ENCODE data around the gene ATP6V0A4.

DNA sequence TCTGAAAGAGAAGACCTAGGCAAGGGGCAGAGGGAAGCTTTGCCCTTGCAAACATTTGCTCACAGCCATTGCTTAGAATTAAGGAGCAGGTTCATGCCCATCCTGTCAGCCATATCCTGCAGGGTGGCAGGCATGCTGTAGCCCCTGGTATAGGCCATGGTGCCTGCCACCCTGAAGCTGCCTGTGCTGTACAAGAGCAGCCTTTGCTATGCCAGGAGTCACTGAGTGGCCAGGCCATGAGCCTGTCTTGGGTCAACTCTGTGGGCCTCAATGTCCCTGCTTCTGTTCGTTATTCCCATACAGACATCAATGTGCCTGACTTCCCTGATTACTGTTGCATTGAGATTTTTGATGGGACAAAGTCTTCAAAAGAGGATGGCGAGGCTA, 96.5 kb downstream of the ATP6V0A4 start:
- TF ChIP-seq, protein P1, sequence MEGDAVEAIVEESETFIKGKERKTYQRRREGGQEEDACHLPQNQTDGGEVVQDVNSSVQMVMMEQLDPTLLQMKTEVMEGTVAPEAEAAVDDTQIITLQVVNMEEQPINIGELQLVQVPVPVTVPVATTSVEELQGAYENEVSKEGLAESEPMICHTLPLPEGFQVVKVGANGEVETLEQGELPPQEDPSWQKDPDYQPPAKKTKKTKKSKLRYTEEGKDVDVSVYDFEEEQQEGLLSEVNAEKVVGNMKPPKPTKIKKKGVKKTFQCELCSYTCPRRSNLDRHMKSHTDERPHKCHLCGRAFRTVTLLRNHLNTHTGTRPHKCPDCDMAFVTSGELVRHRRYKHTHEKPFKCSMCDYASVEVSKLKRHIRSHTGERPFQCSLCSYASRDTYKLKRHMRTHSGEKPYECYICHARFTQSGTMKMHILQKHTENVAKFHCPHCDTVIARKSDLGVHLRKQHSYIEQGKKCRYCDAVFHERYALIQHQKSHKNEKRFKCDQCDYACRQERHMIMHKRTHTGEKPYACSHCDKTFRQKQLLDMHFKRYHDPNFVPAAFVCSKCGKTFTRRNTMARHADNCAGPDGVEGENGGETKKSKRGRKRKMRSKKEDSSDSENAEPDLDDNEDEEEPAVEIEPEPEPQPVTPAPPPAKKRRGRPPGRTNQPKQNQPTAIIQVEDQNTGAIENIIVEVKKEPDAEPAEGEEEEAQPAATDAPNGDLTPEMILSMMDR (IDR thresholded peaks at IDR 0.05; ENCODE audit: insufficient read depth, low read depth, low read length) = no peak
- TF ChIP-seq EZH2 (IDR thresholded peaks at IDR 0.05; ENCODE audit: insufficient read depth, low read length) = no peak

All from astrocyte (in vitro differentiated cells and primary cell).